NCI-H2196 treated with DMSO at 0.1 percent for 48 hours (cell line): Measurements from ENCODE around the gene CDY1.
"Not testable (repeated sequence)": the region's sequence is repeated elsewhere in the genome, so short reads cannot be mapped to it uniquely, and the experiment has no call there.

Source experiments
- DNase-seq: peaks from one replicate; lab custom pipeline; 2025; ENCODE audit not compliant: unreplicated experiment; lab: John Stamatoyannopoulos, UW

Gene CDY1, protein sequence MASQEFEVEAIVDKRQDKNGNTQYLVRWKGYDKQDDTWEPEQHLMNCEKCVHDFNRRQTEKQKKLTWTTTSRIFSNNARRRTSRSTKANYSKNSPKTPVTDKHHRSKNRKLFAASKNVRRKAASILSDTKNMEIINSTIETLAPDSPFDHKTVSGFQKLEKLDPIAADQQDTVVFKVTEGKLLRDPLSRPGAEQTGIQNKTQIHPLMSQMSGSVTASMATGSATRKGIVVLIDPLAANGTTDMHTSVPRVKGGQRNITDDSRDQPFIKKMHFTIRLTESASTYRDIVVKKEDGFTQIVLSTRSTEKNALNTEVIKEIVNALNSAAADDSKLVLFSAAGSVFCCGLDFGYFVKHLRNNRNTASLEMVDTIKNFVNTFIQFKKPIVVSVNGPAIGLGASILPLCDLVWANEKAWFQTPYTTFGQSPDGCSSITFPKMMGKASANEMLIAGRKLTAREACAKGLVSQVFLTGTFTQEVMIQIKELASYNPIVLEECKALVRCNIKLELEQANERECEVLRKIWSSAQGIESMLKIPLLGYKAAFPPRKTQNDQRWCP

DNA sequence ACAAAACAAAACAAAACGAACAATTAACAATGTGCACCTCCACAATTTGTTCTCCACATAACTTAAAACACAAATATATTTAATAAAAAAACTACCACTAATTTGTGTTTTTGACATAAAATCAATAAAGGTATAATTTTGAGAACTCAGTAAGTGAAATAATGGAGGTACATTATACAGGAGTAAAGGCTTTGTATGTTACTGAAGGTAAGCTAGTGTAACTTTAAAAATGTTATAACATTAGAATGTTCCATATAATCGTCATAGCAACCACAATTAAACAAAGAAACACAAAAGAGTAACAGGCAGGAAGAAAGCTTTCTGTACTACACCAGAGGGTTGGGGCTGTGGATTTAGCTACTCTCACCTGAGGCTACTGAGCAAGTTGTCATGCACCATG, at the start of gene CDY1:
TSS of gene CDY1 (plus strand) at position 301 of the 400 bp plus-strand sequence. CDS start 326 bp downstream, outside the sequence.
- not testable (repeated sequence) for DNase-seq

DNA sequence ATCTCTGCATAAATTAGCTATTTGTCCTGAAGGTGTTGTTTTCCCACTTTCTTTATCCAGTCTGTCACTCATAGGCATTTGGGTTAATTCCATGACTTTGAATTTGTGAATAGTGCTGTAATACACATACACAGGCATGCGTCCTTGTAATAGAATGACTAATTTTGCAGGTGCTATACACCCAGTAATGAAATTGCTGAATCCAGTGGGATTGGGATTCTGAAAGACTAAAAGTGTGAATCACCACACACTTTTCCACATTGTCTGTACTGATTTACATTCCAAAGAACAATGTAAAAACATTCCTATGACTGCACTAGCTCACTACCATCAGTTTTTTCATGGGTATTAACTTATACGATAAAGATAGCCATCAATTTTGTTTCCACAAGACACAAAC, 28.6 kb upstream of the CDY1 start:
- not testable (repeated sequence) for DNase-seq

DNA sequence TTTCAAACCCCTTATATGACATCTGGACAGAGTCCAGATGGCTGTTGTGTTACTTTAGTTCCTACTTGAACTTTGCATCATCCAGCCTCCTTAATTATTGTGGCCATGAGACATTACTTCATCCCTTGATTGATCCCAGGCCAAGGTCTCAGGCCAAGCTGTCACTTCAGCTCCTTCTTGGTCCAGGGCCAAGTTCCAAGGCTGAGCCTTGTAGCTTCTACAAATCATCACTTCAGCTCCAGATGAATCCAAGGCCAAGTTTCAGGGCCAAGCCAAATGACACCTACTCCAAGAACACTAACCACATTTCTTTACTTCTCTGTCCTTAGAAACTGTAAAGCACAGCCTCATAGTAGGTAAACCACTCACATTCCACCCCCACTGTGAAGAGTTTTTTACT, 1.7 kb upstream of the CDY1 start:
- not testable (repeated sequence) for DNase-seq

DNA sequence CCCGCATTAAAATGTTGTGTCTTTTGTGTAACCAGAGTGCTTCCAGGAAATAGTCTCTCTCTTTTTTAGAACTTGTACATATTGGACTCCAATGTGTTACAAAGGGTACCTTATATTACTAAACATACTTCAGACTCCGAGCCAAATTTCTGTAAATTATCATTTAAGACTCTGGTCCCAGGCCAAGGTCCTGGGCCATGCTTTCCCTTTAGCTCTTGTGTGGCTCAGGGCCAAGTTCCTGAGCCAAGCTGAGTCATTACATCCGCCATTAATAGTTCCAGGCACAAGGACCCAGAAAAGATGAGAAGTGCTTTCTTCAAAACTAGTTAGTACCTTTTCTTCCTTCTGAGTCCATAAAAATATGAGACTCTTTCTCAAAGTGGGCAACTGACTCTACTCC, 4.6 kb downstream of the CDY1 start:
- not testable (repeated sequence) for DNase-seq

DNA sequence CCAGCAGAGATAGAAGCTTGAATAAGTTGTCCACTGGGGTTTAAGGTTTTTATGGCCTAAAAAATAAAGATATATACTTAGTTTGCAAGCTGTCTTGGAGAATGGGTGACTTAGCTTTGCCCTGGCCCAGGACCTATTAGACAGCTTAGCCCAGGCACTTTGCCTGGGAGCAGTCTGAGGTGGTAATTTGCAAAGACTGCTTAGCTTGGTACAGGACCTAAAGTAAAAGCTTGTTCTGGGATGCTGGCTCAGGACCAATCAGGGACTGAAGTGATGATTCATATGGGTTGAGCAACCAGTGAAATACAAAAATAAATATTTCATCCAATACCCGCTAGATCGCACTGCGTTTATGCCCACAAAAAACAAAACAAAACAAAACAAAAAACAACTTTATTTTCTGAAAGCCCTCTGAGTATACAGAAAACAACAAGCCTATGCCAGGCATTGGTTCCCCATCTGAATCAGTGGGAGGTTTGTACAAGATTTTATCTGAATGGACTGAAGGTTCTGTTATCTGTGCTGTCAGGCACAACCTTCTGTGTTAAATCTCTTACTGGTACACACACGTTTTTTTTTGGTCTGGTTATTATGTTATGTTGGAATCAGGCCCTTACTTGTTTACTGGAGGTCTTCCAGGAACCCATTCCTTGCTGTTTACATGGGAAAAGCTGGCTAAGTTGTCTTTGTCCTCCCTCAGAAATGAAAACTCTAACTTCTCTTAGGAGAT, 8.6 kb downstream of the CDY1 start:
- not testable (repeated sequence) for DNase-seq

DNA sequence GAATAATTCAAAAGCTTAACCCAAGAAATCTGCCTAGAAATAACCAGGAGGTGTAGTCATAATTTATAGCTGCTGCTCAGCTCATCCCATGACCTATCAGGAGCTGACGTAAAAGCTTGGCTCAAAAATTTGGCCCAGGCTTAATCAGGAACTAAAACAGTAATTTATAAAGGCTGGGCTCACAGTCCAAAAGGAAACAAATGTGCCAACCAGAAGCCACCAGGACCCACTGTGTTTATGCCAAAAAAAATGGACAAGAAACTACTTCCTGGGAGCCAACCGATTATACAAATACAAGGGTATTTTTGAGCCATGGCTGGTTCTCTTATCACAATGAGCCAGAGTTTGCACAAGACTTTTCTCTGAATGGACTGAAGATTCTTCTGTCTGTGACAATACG, 17.9 kb downstream of the CDY1 start:
- DNase-seq = not testable (repeated sequence)

DNA sequence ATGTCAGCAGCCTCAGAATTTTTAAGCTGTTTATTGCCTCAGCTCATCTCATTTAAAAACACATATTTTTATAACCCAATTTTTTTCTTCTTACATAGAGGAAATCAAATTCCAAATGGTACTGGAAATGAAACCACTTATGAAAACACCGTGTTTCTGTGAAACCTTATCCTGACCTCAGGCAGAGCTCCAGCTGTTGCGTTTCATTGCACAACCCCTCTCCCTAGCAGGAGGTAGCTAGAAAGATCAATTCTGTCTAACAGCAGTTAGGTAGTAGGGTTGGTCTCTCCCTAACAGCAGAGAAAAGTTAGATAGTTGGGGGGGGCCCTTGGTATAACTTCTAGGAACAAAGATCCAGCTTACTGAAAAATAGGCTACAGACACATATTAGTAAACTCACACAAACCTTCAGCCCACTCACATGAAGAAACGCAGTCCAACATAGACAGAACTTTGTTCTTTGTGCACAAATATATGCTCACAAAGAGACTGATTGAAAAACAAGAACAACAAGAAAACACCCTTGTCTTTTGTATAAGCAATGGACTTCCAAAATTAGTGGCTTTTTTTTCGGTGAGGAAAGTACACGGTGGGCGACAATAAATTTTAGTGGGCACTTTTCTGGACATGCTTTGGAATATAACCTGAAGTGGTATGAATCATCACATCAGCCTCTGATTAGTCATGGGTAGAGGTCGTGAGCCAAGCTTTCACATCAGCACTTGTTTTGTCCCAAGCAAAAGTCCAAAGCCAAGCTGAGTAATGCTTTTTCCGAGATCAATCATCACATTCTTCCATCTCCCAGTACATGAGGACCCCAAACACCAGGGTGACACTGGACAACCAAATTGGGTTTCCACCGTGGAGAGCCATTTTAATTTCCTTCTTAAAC, 21.4 kb downstream of the CDY1 start:
- not testable (repeated sequence) for DNase-seq
